ENCODE data around the gene ZNF189. TPM values are rescaled to one million over a fixed set of nuclear protein-coding genes. Genes with fewer than 3 reads are reported as not detected.

ZNF189 gene
- total and polyA plus RNA-seq, 3 donors from 2014 or later, result 24.0 to 42.8 (median 32.6) TPM

- WGBS, 2 donors, result 82 to 91% methylated on average over 2 of the region's 2 CpGs
- no peak for TF ChIP-seq POLR2A (IDR thresholded peaks at IDR 0.05)
- no peak for TF ChIP-seq CTCF (IDR thresholded peaks at IDR 0.05)
- no peaks in the 10 kb centered on the region for H3K36me3 ChIP-seq (ENCODE audit: low read depth, missing control alignments)
- H3K4me1 ChIP-seq, result no peaks in the 10 kb centered on the region
- no peak overlapping the region for H3K27ac ChIP-seq
- no peaks in the 10 kb centered on the region for H3K9me3 ChIP-seq
- H3K27me3 ChIP-seq, result no peaks in the 10 kb centered on the region
- intact Hi-C loops (cut with DNase I; ENCODE audit: low total_unique reads), result no loop called here
- DNase-seq, result no peak
- H3K4me3 ChIP-seq, result no peak overlapping the region
These were observed 57.1 kb downstream of the ZNF189 start for GRCh38 chr9:101455656-101456240.

- DNase-seq, result no peak
- Histone ChIP-seq H3K9me3 (no peaks in the 10 kb centered on the region), H3K4me3 (no peak overlapping the region), H3K36me3 (ENCODE audit: low read depth, missing control alignments) (no peaks in the 10 kb centered on the region), H3K27ac (no peak overlapping the region), H3K4me1 (no peaks in the 10 kb centered on the region), H3K27me3 (no peaks in the 10 kb centered on the region)
- 44 to 50% methylated on average over 3 of the region's 3 CpGs for WGBS, 2 donors
- intact Hi-C loops (cut with DNase I; ENCODE audit: low total_unique reads), result no loop called here
- TF ChIP-seq POLR2A (IDR thresholded peaks at IDR 0.05) (no peak), CTCF (IDR thresholded peaks at IDR 0.05) (no peak)
These were observed 58.4 kb downstream of the ZNF189 start for GRCh38 chr9:101457003-101457402.

- intact Hi-C loops (cut with DNase I; ENCODE audit: low total_unique reads), result no loop called here
- 37 to 43% methylated on average over 9 of the region's 9 CpGs for WGBS, 2 donors
- Histone ChIP-seq H3K36me3 (ENCODE audit: low read depth, missing control alignments) (no peaks in the 10 kb centered on the region), H3K4me3 (no peak overlapping the region), H3K27ac (no peak overlapping the region), H3K9me3 (no peaks in the 10 kb centered on the region), H3K4me1 (no peaks in the 10 kb centered on the region), H3K27me3 (no peaks in the 10 kb centered on the region)
- DNase-seq, result peak; percentile 27
- TF ChIP-seq POLR2A (IDR thresholded peaks at IDR 0.05) (no peak), CTCF (IDR thresholded peaks at IDR 0.05) (peak; percentile 10 to 60 (median 35))
These were observed 60.4 kb downstream of the ZNF189 start for GRCh38 chr9:101458963-101459631.

Small RNA genes lying within 50 kb of the gene (small RNA-seq; reads per million reads assigned to genes)
- gene AL353621.2, result 0 reads per million in 2 donors

Other genes starting within 250 kb of the ZNF189 start
- gene BAAT, start 13.8 kb upstream of the ZNF189 start, total RNA-seq, result under 1 TPM in 1 of 2 donors, not detected in 1; 0.31 TPM
- gene BAAT, start 13.8 kb upstream of the ZNF189 start, polyA plus RNA-seq (ENCODE audit: insufficient read depth, low read depth, low replicate concordance), result 0.13 TPM
- gene MRPL50, start 233 bp upstream of the ZNF189 start, total RNA-seq, result 10 to 100 TPM; 15.4 to 18.3 TPM
- 10.5 TPM for gene MRPL50, start 233 bp upstream of the ZNF189 start, polyA plus RNA-seq (ENCODE audit: insufficient read depth, low read depth, low replicate concordance)
- under 1 TPM in 1 of 2 donors, not detected in 1; 0.79 TPM for gene ALDOB, start 36.9 kb downstream of the ZNF189 start, total RNA-seq
- gene ALDOB, start 36.9 kb downstream of the ZNF189 start, polyA plus RNA-seq (ENCODE audit: insufficient read depth, low read depth, low replicate concordance), result 1.9 TPM
- gene RNF20, start 135.0 kb downstream of the ZNF189 start, total RNA-seq, result 10 to 100 TPM; 36.7 to 53.1 TPM
- 78.0 TPM for gene RNF20, start 135.0 kb downstream of the ZNF189 start, polyA plus RNA-seq (ENCODE audit: insufficient read depth, low read depth, low replicate concordance)
- 10 to 100 TPM; 18.0 to 22.8 TPM for gene PPP3R2, start 196.1 kb downstream of the ZNF189 start, total RNA-seq
- 241 TPM for gene PPP3R2, start 196.1 kb downstream of the ZNF189 start, polyA plus RNA-seq (ENCODE audit: insufficient read depth, low read depth, low replicate concordance)